Testis (tissue), 2 donors: ENCODE results near the gene CENPX.

Experiments used
- CTCF ChIP-seq, 3 experiments: fragments of 450-650 bp in 2 of 3; fragments of 200-600 bp in 1 of 3; sonication (generic) in 1 of 3; IDR thresholded peaks; one replicate each; pipeline ENCODE4 v1.5.1; 2016 to 2019; ENCODE audit warnings: antibody characterized with exemption in 3 of 3, mild to moderate bottlenecking in 2 of 3, moderate library complexity in 1 of 3
- POLR2A ChIP-seq: fragments of 450-650 bp; IDR thresholded peaks from one replicate; pipeline ENCODE4 v1.6.1; 2017; ENCODE audit warnings: antibody characterized with exemption, mild to moderate bottlenecking, moderate library complexity

DNA sequence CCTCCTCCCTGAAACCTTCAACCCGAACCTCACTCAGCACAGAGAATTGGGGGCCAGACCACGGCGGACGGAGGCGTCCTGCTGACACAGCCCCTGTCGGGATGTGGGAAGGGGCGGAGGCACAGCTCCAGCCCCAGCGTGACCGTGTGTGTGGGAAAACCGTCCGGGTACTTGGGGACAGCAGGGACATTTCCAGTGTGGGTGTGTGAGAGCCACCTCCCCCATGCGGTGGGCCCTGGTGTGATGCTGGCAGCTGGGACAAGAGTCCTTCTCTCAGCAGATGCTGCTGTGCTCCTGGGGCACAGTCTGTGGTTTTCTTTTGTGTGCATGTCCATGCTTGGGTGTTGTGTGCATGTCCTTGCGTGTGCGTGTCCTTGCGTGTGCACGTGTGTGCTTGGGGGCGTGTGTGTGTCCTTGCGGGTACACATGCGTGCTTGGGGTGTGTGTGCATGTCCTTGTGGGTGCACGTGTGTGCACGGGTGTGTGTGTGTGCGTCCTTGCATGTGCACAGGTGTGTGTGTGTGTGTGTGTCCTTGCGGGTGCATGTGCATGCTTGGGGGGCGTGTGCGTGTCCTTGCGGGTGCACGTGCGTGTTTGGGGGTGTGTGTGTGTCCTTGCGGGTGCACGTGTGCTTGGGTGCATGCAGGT, 16.9 kb downstream of the CENPX start:
- TF ChIP-seq CTCF (IDR thresholded peaks at IDR 0.05) (no peak), POLR2A (no peak)
